ENCODE measurements around the gene TPM3. TPM values are rescaled to one million over a fixed set of nuclear protein-coding genes. Genes with fewer than 3 reads are reported as not detected.
"Not testable (repeated sequence)": the region's sequence is repeated elsewhere in the genome, so short reads cannot be mapped to it uniquely, and the experiment has no call there.

TPM3 gene
- total and polyA plus RNA-seq, 7 donors = 68.1 to 456 (median 175) TPM

GRCh38 chr1:154151311-154151710, 40.6 kb downstream of the TPM3 start:
- Histone ChIP-seq H3K4me1 (peaks cover 0 to 22% (median 18%) of the 10 kb centered on the region in 4 donors), H3K27me3 (no peaks in the 10 kb centered on the region), H3K9me3 (no peaks in the 10 kb centered on the region), H3K36me3 (no peaks in the 10 kb centered on the region), H3K27ac (peak overlapping the region in 2 of 4 donors; percentile 1 to 21), H3K4me3 (no peak overlapping the region)
- no peak for DNase-seq
- no peak for TF ChIP-seq EP300 (IDR thresholded peaks at IDR 0.05)
- peak in 1 of 4 donors; percentile 14 for TF ChIP-seq POLR2AphosphoS5 (IDR thresholded peaks at IDR 0.05)
- TF ChIP-seq, protein P1, sequence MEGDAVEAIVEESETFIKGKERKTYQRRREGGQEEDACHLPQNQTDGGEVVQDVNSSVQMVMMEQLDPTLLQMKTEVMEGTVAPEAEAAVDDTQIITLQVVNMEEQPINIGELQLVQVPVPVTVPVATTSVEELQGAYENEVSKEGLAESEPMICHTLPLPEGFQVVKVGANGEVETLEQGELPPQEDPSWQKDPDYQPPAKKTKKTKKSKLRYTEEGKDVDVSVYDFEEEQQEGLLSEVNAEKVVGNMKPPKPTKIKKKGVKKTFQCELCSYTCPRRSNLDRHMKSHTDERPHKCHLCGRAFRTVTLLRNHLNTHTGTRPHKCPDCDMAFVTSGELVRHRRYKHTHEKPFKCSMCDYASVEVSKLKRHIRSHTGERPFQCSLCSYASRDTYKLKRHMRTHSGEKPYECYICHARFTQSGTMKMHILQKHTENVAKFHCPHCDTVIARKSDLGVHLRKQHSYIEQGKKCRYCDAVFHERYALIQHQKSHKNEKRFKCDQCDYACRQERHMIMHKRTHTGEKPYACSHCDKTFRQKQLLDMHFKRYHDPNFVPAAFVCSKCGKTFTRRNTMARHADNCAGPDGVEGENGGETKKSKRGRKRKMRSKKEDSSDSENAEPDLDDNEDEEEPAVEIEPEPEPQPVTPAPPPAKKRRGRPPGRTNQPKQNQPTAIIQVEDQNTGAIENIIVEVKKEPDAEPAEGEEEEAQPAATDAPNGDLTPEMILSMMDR (IDR thresholded peaks at IDR 0.05) = no peak
- TF ChIP-seq POLR2A (IDR thresholded peaks at IDR 0.05) = no peak
- intact Hi-C loops (cut with DNase I) = no loop called here

- WGBS, 2 donors = 64 to 82% methylated on average over 3 of the region's 3 CpGs
- no peaks in the 10 kb centered on the region for H3K27me3 ChIP-seq
- intact Hi-C loops (cut with DNase I) = no loop called here
- no peaks in the 10 kb centered on the region for H3K36me3 ChIP-seq
- no peak for DNase-seq
- peaks cover 0 to 7% (median 2%) of the 10 kb centered on the region in 4 donors for H3K4me1 ChIP-seq
- no peak overlapping the region for H3K27ac ChIP-seq
- TF ChIP-seq POLR2AphosphoS5 (IDR thresholded peaks at IDR 0.05) (no peak), EP300 (IDR thresholded peaks at IDR 0.05) (no peak), POLR2A (IDR thresholded peaks at IDR 0.05) (no peak)
- TF ChIP-seq, protein P1 (IDR thresholded peaks at IDR 0.05) = no peak
- no peak overlapping the region for H3K4me3 ChIP-seq
- H3K9me3 ChIP-seq = no peaks in the 10 kb centered on the region
Measured at GRCh38 chr1:154148807-154149206, 43.1 kb downstream of the TPM3 start.

DNA sequence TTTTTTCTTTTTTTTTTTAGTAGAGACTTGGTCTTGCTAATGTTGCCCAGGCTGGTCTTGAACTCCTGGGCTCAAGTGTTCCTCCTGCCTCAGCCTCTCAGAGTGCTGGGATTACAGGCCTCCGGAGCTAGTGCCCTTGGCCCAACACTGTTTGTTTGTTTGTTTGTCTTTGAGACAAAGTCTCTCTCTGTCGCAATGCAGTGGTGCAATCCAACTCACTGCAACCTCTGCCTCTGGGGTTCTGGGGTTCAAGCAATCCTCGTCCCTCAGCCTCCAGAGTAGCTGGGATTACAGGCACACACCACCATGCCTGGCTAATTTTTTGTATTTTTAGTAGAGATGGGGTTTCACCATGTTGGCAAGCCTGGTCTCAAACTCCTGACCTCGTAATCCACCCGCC, 44.4 kb downstream of the TPM3 start:
- H3K27me3 ChIP-seq; H3K36me3 ChIP-seq; H3K9me3 ChIP-seq; DNase-seq; H3K4me1 ChIP-seq; H3K27ac ChIP-seq; H3K4me3 ChIP-seq; intact Hi-C loops (cut with DNase I): not testable (repeated sequence)
- WGBS, 2 donors = 90 to 95% methylated on average over 5 of the region's 5 CpGs

DNA sequence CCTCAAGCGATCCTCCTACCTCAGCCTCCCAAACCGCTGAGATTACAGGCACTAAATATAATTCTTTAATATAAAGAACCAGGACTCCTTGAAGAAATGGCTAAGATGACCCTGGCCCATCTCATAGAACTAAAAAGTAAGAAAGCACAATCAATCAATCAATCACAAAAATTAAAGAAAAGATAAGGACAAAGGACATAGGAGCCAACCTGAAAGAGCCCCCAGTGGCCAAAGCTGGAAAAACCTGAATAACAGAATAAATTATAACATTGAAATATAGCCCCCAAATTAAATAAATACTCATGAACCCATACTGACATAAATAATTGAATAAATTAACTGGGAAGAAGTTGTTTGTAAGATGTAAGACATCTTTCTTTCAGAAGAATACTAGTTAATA, 45.9 kb downstream of the TPM3 start:
- 96 to 97% methylated on average over 2 of the region's 2 CpGs for WGBS, 2 donors
- no peak for DNase-seq
- Histone ChIP-seq H3K27me3 (no peaks in the 10 kb centered on the region), H3K4me3 (no peak overlapping the region), H3K36me3 (no peaks in the 10 kb centered on the region), H3K9me3 (no peaks in the 10 kb centered on the region), H3K27ac (no peak overlapping the region), H3K4me1 (no peaks in the 10 kb centered on the region)
- TF ChIP-seq POLR2AphosphoS5 (IDR thresholded peaks at IDR 0.05) (no peak), POLR2A (IDR thresholded peaks at IDR 0.05) (no peak), EP300 (IDR thresholded peaks at IDR 0.05) (no peak)
- TF ChIP-seq, protein P1 (IDR thresholded peaks at IDR 0.05) = no peak
- intact Hi-C loops (cut with DNase I) = no loop called here

- DNase-seq = no peak
Measured at GRCh38 chr1:154142358-154142757, 49.5 kb downstream of the TPM3 start.

More at GRCh38 chr1:154142358-154142757, 49.5 kb downstream of the TPM3 start:
- 87 to 96% methylated on average over 6 of the region's 6 CpGs for WGBS, 2 donors
- Histone ChIP-seq H3K27me3 (no peaks in the 10 kb centered on the region), H3K36me3 (no peaks in the 10 kb centered on the region), H3K4me3 (no peak overlapping the region), H3K9me3 (no peaks in the 10 kb centered on the region), H3K27ac (no peak overlapping the region), H3K4me1 (no peaks in the 10 kb centered on the region)
- intact Hi-C loops (cut with DNase I) = no loop called here
- TF ChIP-seq POLR2AphosphoS5 (IDR thresholded peaks at IDR 0.05) (no peak), EP300 (IDR thresholded peaks at IDR 0.05) (no peak), POLR2A (IDR thresholded peaks at IDR 0.05) (no peak)
- TF ChIP-seq, protein P1 (IDR thresholded peaks at IDR 0.05) = no peak

All from sigmoid colon (tissue), 7 donors.